OCI-LY7 (cell line): ENCODE data around the gene KCTD13.

Experiments used
- EZH2phosphoT487 ChIP-seq: fragments of 200-600 bp; sonication (generic); IDR thresholded peaks from 2 replicates; pipeline ENCODE4 v1.6.1; 2018; ENCODE audit warnings: low read depth, borderline replicate concordance, mild to moderate bottlenecking, mixed run types, antibody characterized with exemption, low read length, moderate library complexity, mixed read lengths
- TF ChIP-seq, protein P1 (sequence below): fragments of 200-600 bp; sonication (generic); conservative IDR thresholded peaks from 2 replicates; pipeline ENCODE4 v1.5.1; 2014; ENCODE audit warnings: mild to moderate bottlenecking, antibody characterized with exemption, low read length, moderate library complexity, mixed read lengths

GRCh38 chr16:29926711-29927052, 656 bp upstream of the KCTD13 start:
- TF ChIP-seq, protein P1, sequence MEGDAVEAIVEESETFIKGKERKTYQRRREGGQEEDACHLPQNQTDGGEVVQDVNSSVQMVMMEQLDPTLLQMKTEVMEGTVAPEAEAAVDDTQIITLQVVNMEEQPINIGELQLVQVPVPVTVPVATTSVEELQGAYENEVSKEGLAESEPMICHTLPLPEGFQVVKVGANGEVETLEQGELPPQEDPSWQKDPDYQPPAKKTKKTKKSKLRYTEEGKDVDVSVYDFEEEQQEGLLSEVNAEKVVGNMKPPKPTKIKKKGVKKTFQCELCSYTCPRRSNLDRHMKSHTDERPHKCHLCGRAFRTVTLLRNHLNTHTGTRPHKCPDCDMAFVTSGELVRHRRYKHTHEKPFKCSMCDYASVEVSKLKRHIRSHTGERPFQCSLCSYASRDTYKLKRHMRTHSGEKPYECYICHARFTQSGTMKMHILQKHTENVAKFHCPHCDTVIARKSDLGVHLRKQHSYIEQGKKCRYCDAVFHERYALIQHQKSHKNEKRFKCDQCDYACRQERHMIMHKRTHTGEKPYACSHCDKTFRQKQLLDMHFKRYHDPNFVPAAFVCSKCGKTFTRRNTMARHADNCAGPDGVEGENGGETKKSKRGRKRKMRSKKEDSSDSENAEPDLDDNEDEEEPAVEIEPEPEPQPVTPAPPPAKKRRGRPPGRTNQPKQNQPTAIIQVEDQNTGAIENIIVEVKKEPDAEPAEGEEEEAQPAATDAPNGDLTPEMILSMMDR, result no peak
- TF ChIP-seq EZH2phosphoT487, result no peak
